ENCODE results near the gene HS1BP3. TPM values are rescaled to one million over a fixed set of nuclear protein-coding genes. Genes with fewer than 3 reads are reported as not detected.
A peak's percentile ranks its signal among the peaks of the same experiment; 100 is the strongest.

HS1BP3 gene
- total RNA-seq, 1 experiment from 2014 or later, result 26.4 TPM

DNA sequence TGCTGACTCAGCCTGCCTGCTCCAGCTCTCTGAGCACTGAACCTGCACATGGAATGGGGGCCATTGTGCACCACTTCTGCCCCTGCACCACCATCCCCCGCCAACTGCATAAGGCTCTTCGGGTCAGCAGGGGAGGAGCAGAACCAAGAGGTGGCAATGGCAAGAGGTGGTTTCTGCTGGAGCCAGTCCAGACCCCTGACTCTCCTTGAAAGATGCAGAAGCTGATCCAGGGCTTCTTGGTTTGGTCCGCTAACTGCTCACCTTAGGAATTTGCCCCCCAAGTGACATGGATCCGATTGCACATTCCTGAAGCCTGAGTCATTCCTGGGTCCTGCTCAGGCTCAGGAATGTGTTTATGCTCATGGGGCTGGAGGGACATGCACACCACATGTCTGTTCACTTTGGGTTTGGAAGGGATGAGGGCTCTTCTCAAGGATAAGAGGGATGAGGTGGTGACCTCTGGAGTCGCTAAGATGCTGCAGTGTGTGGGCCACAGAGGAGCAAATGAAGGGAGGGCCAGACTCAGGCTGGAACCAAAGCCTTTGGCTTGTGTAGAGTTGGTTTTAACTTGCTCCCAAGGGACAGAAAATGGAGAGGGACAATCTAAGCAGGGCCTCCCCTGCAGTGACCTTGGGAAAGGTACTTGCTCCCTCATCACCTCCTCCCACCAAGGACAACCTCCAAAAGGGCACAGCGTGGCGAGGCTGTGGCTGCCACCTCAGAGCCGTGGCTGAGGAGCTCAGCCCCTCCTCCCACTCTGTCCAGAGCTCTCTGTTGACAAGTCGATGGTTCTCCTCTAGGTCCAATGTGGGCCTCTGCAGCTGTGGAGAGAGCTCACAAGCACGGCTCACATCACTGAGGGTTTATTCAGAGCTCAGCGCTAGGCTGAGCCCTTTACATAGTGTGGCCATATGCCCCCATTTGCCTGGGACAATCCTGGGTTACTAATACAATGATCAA, 66.2 kb downstream of the HS1BP3 start:
- TF ChIP-seq CTCF (IDR thresholded peaks at IDR 0.05; ENCODE audit: unreplicated experiment), result no peak
- BruUV-seq (replicated peaks), result no TSS peak

GRCh38 chr2:20584045-20584398, 66.9 kb downstream of the HS1BP3 start:
- intact Hi-C loops (cut with micrococcal nuclease; ENCODE audit: unreplicated experiment), result loop anchor here (5.0 kb wide), 3 partner anchors 48 to 142 kb away; no protein-coding TSS in a partner anchor

More for the DNA sequence above, 66.2 kb downstream of the HS1BP3 start:
- DNase-seq, result peak; percentile 86
- peaks cover 11% of the 10 kb centered on the region for H3K36me3 Mint-ChIP-seq (ENCODE audit: insufficient read depth, unreplicated experiment)
- H3K27me3 Mint-ChIP-seq (ENCODE audit: unreplicated experiment), result no peaks in the 10 kb centered on the region
- intact Hi-C loops (cut with micrococcal nuclease; ENCODE audit: unreplicated experiment), result loop anchor here (5.0 kb wide), 3 partner anchors 48 to 142 kb away; no protein-coding TSS in a partner anchor
- peaks cover 30% of the 10 kb centered on the region for H3K4me1 Mint-ChIP-seq (ENCODE audit: low read depth, unreplicated experiment)
- no peak overlapping the region for H3K4me3 Mint-ChIP-seq (ENCODE audit: low read depth, unreplicated experiment)
- no peaks in the 10 kb centered on the region for H3K9me3 Mint-ChIP-seq (ENCODE audit: low read depth, unreplicated experiment)
- H3K27ac Mint-ChIP-seq (ENCODE audit: unreplicated experiment), result peak overlapping the region; percentile 39
- CTCF ChIA-PET, result interaction anchor here (0.6 to 2.1 kb wide), 4 partner anchors 11 to 138 kb away, joined by 3 to 9 read pairs (median 6); partner anchors contain the start of gene RHOB

GRCh38 chr2:20583425-20583881, 67.4 kb downstream of the HS1BP3 start:
- intact Hi-C loops (cut with micrococcal nuclease; ENCODE audit: unreplicated experiment), result loop anchor here (5.0 kb wide), 3 partner anchors 49 to 141 kb away; no protein-coding TSS in a partner anchor
- Mint-ChIP-seq H3K4me3 (ENCODE audit: low read depth, unreplicated experiment) (no peak overlapping the region), H3K27me3 (ENCODE audit: unreplicated experiment) (no peaks in the 10 kb centered on the region), H3K9me3 (ENCODE audit: low read depth, unreplicated experiment) (no peaks in the 10 kb centered on the region), H3K27ac (ENCODE audit: unreplicated experiment) (no peak overlapping the region), H3K36me3 (ENCODE audit: insufficient read depth, unreplicated experiment) (peaks cover 18% of the 10 kb centered on the region), H3K4me1 (ENCODE audit: low read depth, unreplicated experiment) (peaks cover 34% of the 10 kb centered on the region)
- TF ChIP-seq CTCF (IDR thresholded peaks at IDR 0.05; ENCODE audit: unreplicated experiment), result no peak
- no peak for DNase-seq
- CTCF ChIA-PET, result no interaction called here
- BruUV-seq (replicated peaks), result no TSS peak

More at GRCh38 chr2:20584045-20584398, 66.9 kb downstream of the HS1BP3 start:
- no peak overlapping the region for H3K4me3 Mint-ChIP-seq (ENCODE audit: low read depth, unreplicated experiment)
- H3K27ac Mint-ChIP-seq (ENCODE audit: unreplicated experiment), result peak overlapping the region; percentile 39
- H3K36me3 Mint-ChIP-seq (ENCODE audit: insufficient read depth, unreplicated experiment), result peaks cover 17% of the 10 kb centered on the region
- H3K27me3 Mint-ChIP-seq (ENCODE audit: unreplicated experiment), result no peaks in the 10 kb centered on the region
- no TSS peak for BruUV-seq (replicated peaks)
- no peaks in the 10 kb centered on the region for H3K9me3 Mint-ChIP-seq (ENCODE audit: low read depth, unreplicated experiment)
- no peak for DNase-seq
- CTCF ChIA-PET, result interaction anchor here (0.8 to 2.1 kb wide), 3 partner anchors 12 to 137 kb away, joined by 3 to 9 read pairs (median 9); partner anchors contain the start of gene RHOB
- TF ChIP-seq CTCF (IDR thresholded peaks at IDR 0.05; ENCODE audit: unreplicated experiment), result no peak
- peaks cover 34% of the 10 kb centered on the region for H3K4me1 Mint-ChIP-seq (ENCODE audit: low read depth, unreplicated experiment)

DNA sequence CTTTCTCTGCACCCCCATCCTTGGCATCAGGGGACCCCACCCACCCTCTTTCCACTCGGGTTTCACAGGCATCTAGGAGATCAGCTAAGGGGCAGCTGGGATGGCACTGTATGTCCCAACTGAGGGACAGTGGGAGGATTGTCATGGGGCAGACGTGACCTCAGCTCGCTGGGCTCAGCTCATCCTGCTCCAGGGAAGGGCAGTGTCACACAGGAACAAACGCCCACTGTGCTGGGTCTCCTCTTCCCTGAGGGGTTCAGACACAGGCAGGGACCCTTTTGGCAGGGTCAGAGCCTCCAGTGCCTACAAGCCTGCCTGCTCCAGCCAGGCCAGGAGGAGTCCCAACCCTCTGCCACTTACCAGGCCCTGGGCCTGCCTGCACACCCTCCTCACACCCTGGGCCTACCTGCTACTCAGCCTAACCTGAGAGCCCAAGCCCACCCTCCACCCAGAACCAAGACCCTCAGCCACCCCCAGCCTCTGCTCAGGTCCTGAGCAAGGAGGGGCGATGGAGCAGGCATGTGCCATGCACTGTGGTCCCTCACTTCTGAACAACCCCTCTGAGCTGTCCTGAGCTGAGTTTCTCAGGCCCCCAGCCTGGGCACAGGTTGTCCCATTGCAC, 68.2 kb downstream of the HS1BP3 start:
- intact Hi-C loops (cut with micrococcal nuclease; ENCODE audit: unreplicated experiment), result loop anchor here (5.0 kb wide), 3 partner anchors 50 to 140 kb away; no protein-coding TSS in a partner anchor
- peak overlapping the region; percentile 31 for H3K27ac Mint-ChIP-seq (ENCODE audit: unreplicated experiment)
- no peak overlapping the region for H3K4me3 Mint-ChIP-seq (ENCODE audit: low read depth, unreplicated experiment)
- no peaks in the 10 kb centered on the region for H3K27me3 Mint-ChIP-seq (ENCODE audit: unreplicated experiment)
- no peak for TF ChIP-seq CTCF (IDR thresholded peaks at IDR 0.05; ENCODE audit: unreplicated experiment)
- no TSS peak for BruUV-seq (replicated peaks)
- CTCF ChIA-PET, result interaction anchor here (0.5 to 0.6 kb wide), 2 partner anchors 80 to 510 kb away, joined by 4 read pairs; no protein-coding TSS in a partner anchor
- peaks cover 18% of the 10 kb centered on the region for H3K36me3 Mint-ChIP-seq (ENCODE audit: insufficient read depth, unreplicated experiment)
- H3K9me3 Mint-ChIP-seq (ENCODE audit: low read depth, unreplicated experiment), result no peaks in the 10 kb centered on the region
- peaks cover 34% of the 10 kb centered on the region for H3K4me1 Mint-ChIP-seq (ENCODE audit: low read depth, unreplicated experiment)
- DNase-seq, result no peak
